ENCODE results near the gene LDHB.

- TF ChIP-seq, protein P1, sequence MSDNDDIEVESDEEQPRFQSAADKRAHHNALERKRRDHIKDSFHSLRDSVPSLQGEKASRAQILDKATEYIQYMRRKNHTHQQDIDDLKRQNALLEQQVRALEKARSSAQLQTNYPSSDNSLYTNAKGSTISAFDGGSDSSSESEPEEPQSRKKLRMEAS (IDR thresholded peaks at IDR 0.05; ENCODE audit: low read depth, low read length): no peak
- TF ChIP-seq CTCF (IDR thresholded peaks at IDR 0.05; ENCODE audit: low read depth, low read length): no peak
These were observed 13.9 kb downstream of the LDHB start for GRCh38 chr12:21643758-21644157.

All from NB4 (cell line).